K562 (cell line): ENCODE measurements around the gene IGF2BP3.

Source experiments
- FOXA1 ChIP-seq: fragments of 450-650 bp; IDR thresholded peaks from 2 replicates; pipeline ENCODE4 v1.6.1; 2016; ENCODE audit warnings: mild to moderate bottlenecking, borderline replicate concordance
- KAT2B ChIP-seq: IDR thresholded peaks from one replicate; pipeline ENCODE4 v1.6.1; 2012; ENCODE audit warnings: low read depth, mild to moderate bottlenecking, control low read depth, inconsistent platforms, low read length, moderate library complexity
- NR2F6 ChIP-seq: fragments of 450-650 bp; formaldehyde crosslinking; IDR thresholded peaks from 2 replicates; pipeline ENCODE4 v1.4.0; 2020; ENCODE audit warnings: mild to moderate bottlenecking
- POLR2A ChIP-seq: fragments of 450-650 bp; conservative IDR thresholded peaks from 2 replicates; pipeline ENCODE4 v1.6.1; 2016

DNA sequence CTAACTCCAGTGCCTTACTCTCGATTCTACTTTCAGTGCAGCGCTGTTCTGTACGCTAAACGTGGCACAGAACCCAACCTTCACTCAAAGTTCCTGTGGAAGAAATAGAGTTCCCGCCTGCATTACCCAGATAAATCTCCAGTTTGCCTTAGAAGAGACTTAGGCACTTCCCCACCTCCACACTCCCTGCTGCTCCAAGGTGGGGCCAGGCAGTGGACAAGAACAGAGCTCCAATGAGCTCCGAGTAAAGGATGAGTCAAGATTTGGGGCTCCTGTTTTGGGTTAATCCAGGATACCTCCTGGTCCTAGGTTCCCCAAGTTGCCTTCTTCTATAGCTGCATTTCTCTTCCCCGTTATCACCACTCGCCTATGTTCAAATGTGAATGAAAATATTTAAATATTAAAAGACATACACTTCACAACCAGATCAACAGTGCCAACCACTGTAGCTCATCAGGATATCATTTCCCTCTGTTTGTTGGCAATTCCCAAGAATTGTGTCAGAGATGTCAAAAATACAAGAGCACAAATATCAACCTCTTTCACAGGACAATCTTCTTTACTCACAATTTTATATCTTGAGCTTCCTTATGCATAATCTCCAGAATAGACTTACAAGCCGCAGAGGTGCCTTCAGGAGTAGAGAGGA, 123.1 kb downstream of the IGF2BP3 start:
- TF ChIP-seq KAT2B (no peak), NR2F6 (CRISPR knock-in tag) (no peak), POLR2A (no peak), FOXA1 (no peak)
